Mesothelial cell of epicardium (in vitro differentiated cells): Measurements from ENCODE around the gene FOXN3. TPM values are rescaled to one million over a fixed set of nuclear protein-coding genes. Genes with fewer than 3 reads are reported as not detected.

Experiments
- DNase-seq, 2 experiments: peaks; one replicate each; pipeline ENCODE4 v3.0.0; 2021; ENCODE audit warnings: low spot score in 2 of 2; ENCODE audit not compliant: unreplicated experiment in 2 of 2
- H3K27ac Mint-ChIP-seq: 2 replicates; pipeline ENCODE4 v1.8.0; 2021; ENCODE audit warnings: mixed read lengths
- H3K27me3 Mint-ChIP-seq: 2 replicates; pipeline ENCODE4 v1.8.0; 2021; ENCODE audit warnings: low read depth, mixed read lengths
- H3K36me3 Mint-ChIP-seq: 2 replicates; pipeline ENCODE4 v1.8.0; 2021; ENCODE audit warnings: mixed read lengths
- H3K4me1 Mint-ChIP-seq: 2 replicates; pipeline ENCODE4 v1.8.0; 2021; ENCODE audit warnings: mixed read lengths
- H3K4me3 Mint-ChIP-seq: 2 replicates; pipeline ENCODE4 v1.8.0; 2021; ENCODE audit warnings: mild to moderate bottlenecking, moderate library complexity, mixed read lengths
- H3K9me3 Mint-ChIP-seq: 2 replicates; pipeline ENCODE4 v1.8.0; 2021; ENCODE audit warnings: mixed read lengths
- total RNA-seq: library from RNA; stranded (reverse); gene quantifications from 3 replicates; pipeline ENCODE4 v1.2.1, GENCODE V29; 2021
- TF ChIP-seq, protein P1 (sequence below): fragments of 200-600 bp; sonication (generic); IDR thresholded peaks from one replicate; pipeline ENCODE4 v1.5.0; 2021; ENCODE audit warnings: antibody characterized with exemption; ENCODE audit not compliant: unreplicated experiment

Gene FOXN3
- total RNA-seq, 1 donor from 2014 or later, result 124 TPM

DNA sequence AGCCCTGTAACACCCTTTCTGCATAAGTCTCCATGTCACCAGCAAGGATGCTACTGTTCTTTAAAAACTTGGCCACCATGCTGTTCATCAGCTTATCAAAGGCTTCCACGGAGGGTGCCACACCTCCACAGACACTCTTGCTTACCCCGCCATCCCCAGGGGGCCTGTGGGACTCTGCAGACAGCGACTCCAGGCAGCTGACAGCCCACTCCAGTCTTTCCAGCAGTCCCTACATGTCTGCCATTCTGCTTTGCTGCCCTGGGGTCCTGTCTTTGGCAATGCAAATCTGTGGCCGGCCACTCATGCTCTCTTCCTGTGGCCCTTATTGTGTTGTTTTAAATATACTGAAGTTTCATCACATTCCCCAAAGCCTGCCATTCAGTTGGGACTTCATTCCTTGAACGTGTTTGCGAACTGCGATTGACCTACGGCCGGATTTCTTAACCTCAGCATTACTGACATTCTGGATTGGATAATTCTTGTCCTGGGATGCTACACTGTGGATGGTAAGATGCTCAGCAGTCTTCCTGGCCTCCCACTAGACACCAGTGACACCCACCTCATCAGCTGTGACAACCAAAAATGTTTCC lies 125.6 kb downstream of the FOXN3 start:
- no peak overlapping the region for H3K27ac Mint-ChIP-seq
- DNase-seq, result no peak
- TF ChIP-seq, protein P1, sequence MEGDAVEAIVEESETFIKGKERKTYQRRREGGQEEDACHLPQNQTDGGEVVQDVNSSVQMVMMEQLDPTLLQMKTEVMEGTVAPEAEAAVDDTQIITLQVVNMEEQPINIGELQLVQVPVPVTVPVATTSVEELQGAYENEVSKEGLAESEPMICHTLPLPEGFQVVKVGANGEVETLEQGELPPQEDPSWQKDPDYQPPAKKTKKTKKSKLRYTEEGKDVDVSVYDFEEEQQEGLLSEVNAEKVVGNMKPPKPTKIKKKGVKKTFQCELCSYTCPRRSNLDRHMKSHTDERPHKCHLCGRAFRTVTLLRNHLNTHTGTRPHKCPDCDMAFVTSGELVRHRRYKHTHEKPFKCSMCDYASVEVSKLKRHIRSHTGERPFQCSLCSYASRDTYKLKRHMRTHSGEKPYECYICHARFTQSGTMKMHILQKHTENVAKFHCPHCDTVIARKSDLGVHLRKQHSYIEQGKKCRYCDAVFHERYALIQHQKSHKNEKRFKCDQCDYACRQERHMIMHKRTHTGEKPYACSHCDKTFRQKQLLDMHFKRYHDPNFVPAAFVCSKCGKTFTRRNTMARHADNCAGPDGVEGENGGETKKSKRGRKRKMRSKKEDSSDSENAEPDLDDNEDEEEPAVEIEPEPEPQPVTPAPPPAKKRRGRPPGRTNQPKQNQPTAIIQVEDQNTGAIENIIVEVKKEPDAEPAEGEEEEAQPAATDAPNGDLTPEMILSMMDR, result no peak
- no peaks in the 10 kb centered on the region for H3K27me3 Mint-ChIP-seq
- no peak overlapping the region for H3K4me3 Mint-ChIP-seq
- H3K36me3 Mint-ChIP-seq, result peaks cover 4% of the 10 kb centered on the region
- no peaks in the 10 kb centered on the region for H3K9me3 Mint-ChIP-seq
- H3K4me1 Mint-ChIP-seq, result peaks cover 12% of the 10 kb centered on the region

DNA sequence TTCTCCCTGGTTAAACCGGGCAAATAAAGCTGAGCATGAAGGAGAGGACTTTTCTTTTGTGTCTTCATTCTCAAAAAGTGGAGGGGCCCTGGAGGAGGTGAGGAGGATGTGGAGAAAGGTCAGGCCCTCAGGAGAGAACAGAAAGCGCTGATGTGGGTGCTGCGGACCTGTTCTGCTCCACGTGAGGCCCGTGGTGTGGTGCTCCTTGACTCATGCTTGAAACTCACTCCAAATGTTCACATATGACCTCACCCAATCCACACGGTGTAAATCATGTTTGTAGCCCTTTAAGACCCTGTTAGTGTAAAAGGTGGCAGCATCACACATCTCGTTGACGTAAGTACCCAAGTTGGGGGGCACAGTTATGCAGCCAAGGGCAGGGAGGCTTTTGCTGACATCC lies 126.2 kb downstream of the FOXN3 start:
- TF ChIP-seq, protein P1, result no peak
- no peak overlapping the region for H3K4me3 Mint-ChIP-seq
- H3K27ac Mint-ChIP-seq, result no peak overlapping the region
- H3K4me1 Mint-ChIP-seq, result peaks cover 12% of the 10 kb centered on the region
- H3K9me3 Mint-ChIP-seq, result no peaks in the 10 kb centered on the region
- H3K36me3 Mint-ChIP-seq, result peaks cover 4% of the 10 kb centered on the region
- H3K27me3 Mint-ChIP-seq, result no peaks in the 10 kb centered on the region
- no peak for DNase-seq

DNA sequence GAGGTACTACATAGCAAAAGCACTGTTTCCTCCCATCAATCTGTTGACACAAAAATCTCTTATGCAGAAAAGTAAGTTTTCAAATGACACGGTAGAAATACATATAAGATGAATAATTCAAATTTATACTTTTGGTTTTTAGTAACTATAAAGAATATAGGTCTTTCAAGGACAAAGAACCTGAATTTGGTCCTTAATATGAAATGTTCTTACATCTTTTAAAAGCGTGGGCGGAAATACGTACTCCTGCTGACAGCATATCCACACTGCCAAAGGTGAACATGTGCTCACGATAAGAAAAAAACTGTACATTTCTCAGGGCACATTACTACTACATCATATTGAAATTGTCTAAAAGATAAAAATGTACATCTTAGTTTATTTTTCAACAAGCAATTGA lies 127.6 kb downstream of the FOXN3 start:
- no peak for DNase-seq
- Mint-ChIP-seq H3K27me3 (no peaks in the 10 kb centered on the region), H3K36me3 (peaks cover 6% of the 10 kb centered on the region), H3K9me3 (no peaks in the 10 kb centered on the region), H3K4me3 (no peak overlapping the region), H3K4me1 (peaks cover 12% of the 10 kb centered on the region), H3K27ac (no peak overlapping the region)
- TF ChIP-seq, protein P1, result no peak

DNA sequence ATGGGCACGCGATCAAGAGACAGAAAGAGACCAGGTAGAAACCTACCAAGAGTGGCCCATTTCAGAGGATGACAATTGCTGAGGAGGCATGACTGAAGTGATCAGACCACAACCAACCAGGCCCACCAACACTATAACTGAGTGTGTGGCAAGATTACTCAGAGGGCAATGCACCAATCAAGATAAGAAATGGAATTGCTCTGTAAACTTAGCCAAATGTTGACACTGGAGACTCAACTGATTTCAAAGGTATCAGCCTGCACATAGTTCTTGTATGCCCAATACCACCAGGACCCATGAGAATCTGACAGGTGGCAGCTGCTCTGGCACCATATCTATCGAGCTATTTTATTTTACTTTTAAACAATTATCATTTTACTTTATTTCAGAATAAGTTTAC lies 128.9 kb downstream of the FOXN3 start:
- Mint-ChIP-seq H3K4me3 (no peak overlapping the region), H3K27me3 (no peaks in the 10 kb centered on the region), H3K9me3 (no peaks in the 10 kb centered on the region), H3K27ac (no peak overlapping the region), H3K36me3 (peaks cover 8% of the 10 kb centered on the region), H3K4me1 (peaks cover 12% of the 10 kb centered on the region)
- no peak for DNase-seq
- TF ChIP-seq, protein P1, result no peak

DNA sequence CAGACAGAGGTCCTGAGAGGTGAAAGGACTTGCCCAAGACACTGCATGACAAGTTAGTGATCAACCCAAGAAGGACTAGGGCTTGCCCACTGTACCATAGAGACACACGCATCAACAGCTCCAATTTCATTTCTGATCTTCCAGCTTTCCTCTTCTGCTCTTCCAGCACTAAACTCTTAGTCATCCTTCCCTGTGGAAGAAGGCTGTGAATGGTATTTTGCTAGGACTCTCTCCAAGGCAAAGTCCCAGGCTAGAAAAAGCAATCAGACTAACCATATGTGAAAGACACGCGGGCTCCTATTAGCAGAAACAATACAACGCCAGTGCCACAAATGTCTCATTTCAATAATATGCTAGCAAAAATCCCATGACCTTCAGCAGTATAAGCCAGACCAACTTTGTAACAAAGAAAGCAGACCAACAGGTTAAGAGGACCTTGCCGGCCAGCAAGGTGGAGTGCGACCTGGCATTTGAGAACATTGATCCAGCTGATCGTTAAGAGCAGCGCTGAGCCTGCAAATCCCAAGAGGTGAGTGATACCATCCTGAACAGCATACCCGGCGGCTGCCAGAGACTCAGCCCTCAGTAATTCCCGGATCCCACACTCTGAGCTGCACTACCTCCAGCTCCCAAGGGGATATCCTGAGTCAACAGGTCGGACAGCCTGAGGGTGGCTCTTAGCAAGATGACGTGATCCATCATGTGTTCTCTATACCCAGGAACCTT lies 132.5 kb downstream of the FOXN3 start:
- H3K27ac Mint-ChIP-seq, result no peak overlapping the region

More for the DNA sequence above, 132.5 kb downstream of the FOXN3 start:
- Mint-ChIP-seq H3K27me3 (no peaks in the 10 kb centered on the region), H3K36me3 (peaks cover 18% of the 10 kb centered on the region), H3K4me1 (peaks cover 4% of the 10 kb centered on the region), H3K4me3 (no peak overlapping the region), H3K9me3 (no peaks in the 10 kb centered on the region)
- no peak for DNase-seq
- TF ChIP-seq, protein P1, result no peak
